B cell (primary cell): ENCODE data around the gene ZNF33A. TPM values are rescaled to one million over a fixed set of nuclear protein-coding genes. Genes with fewer than 3 reads are reported as not detected.

ENCODE experiments used
- ATAC-seq: fragments of 200-7000 bp; cut with Tn5 transposase; one replicate; pipeline ENCODE4 v1.10.0; 2021; ENCODE audit warnings: low read depth, mild to moderate bottlenecking, moderate number of reproducible peaks, moderate library complexity
- CTCF ChIA-PET: fragments of 350-600 bp; sonication (Branson Sonifier 250); formaldehyde crosslinking; loops from one replicate; lab custom pipeline; 2021; ENCODE audit warnings: antibody characterized with exemption, inconsistent platforms; lab: Charles Lee
- POLR2A ChIA-PET: fragments of 350-600 bp; sonication (Branson Sonifier 250); formaldehyde crosslinking; loops from one replicate; lab custom pipeline; 2021; ENCODE audit warnings: antibody characterized with exemption; lab: Charles Lee
- DNase-seq: peaks from one replicate; pipeline ENCODE4 v3.0.0; 2013
- H2AFZ ChIP-seq: 2 replicates; pipeline ENCODE4 v1.6.1; 2012; ENCODE audit warnings: mild to moderate bottlenecking, low read depth, low read length; ENCODE audit not compliant: insufficient read depth, poor library complexity, severe bottlenecking
- H3K27ac ChIP-seq, 2 donors: 1 replicate in 1 of 2; 2 replicates in 1 of 2; pipeline ENCODE4 v1.5.1; 2012 to 2013; ENCODE audit warnings: low read length in 2 of 2, mild to moderate bottlenecking in 2 of 2, moderate library complexity in 1 of 2
- H3K27me3 ChIP-seq, 4 experiments: fragments of 200-600 bp in 1 of 4; sonication (generic) in 1 of 4; replicated peaks in 1 of 4; 1 replicate in 2 of 4; 2 replicates in 2 of 4; pipeline versions ENCODE4 v1.6.1 to v1.7.0; 2013 to 2016; ENCODE audit warnings: low read length in 3 of 4, mild to moderate bottlenecking in 2 of 4, mixed read lengths in 1 of 4, moderate library complexity in 1 of 4; ENCODE audit not compliant: insufficient read depth in 4 of 4, control insufficient read depth in 3 of 4; ENCODE audit errors: control extremely low read depth in 1 of 4
- H3K36me3 ChIP-seq, 2 experiments: replicated peaks in 1 of 2; 1 replicate in 1 of 2; 2 replicates in 1 of 2; pipeline versions ENCODE4 v1.6.1 to v1.7.1; 2013; ENCODE audit warnings: low read length in 1 of 2; ENCODE audit not compliant: insufficient read depth in 2 of 2, control insufficient read depth in 1 of 2; ENCODE audit errors: control extremely low read depth in 1 of 2, extremely low read depth in 1 of 2
- H3K4me1 ChIP-seq, 2 donors: fragments of 200-600 bp in 1 of 2; sonication (generic) in 1 of 2; 1 replicate in 1 of 2; 2 replicates in 1 of 2; pipeline versions ENCODE4 v1.5.1 to v1.6.1; 2013 to 2017; ENCODE audit warnings: low read length in 2 of 2; ENCODE audit not compliant: control insufficient read depth in 2 of 2, insufficient read depth in 2 of 2
- H3K4me2 ChIP-seq: replicated peaks from 2 replicates; pipeline ENCODE3; 2012; ENCODE audit warnings: mild to moderate bottlenecking, low read depth, low read length; ENCODE audit not compliant: poor library complexity, severe bottlenecking
- H3K4me3 ChIP-seq, 5 experiments: fragments of 200-600 bp in 1 of 5; sonication (generic) in 1 of 5; 1 replicate in 3 of 5; 2 replicates in 2 of 5; pipeline versions ENCODE4 v1.5.1 to v1.7.0; 2011 to 2016; ENCODE audit warnings: low read length in 4 of 5, mild to moderate bottlenecking in 4 of 5, low read depth in 2 of 5, control low read depth in 1 of 5, moderate library complexity in 1 of 5; ENCODE audit not compliant: insufficient read depth in 1 of 5; ENCODE audit errors: control extremely low read depth in 1 of 5, extremely low read depth in 1 of 5
- H3K79me2 ChIP-seq: fragments of 200-600 bp; sonication (generic); one replicate; pipeline ENCODE4 v1.6.0; 2016; ENCODE audit warnings: low read length; ENCODE audit not compliant: control insufficient read depth, insufficient read depth
- H3K9ac ChIP-seq: fragments of 200-600 bp; sonication (generic); 2 replicates; pipeline ENCODE4 v1.6.1; 2017; ENCODE audit warnings: mild to moderate bottlenecking, low read length, moderate library complexity
- H3K9me3 ChIP-seq, 3 donors: one replicate each; pipeline versions ENCODE4 v1.6.1 to v1.7.1; 2013; ENCODE audit warnings: low read length in 2 of 3; ENCODE audit not compliant: control insufficient read depth in 2 of 3, insufficient read depth in 1 of 3; ENCODE audit errors: control extremely low read depth in 1 of 3
- H4K20me1 ChIP-seq: 2 replicates; pipeline ENCODE4 v1.6.0; 2012; ENCODE audit warnings: mild to moderate bottlenecking, low read length; ENCODE audit not compliant: insufficient read depth, control insufficient read depth, poor library complexity, severe bottlenecking
- H3K27ac Mint-ChIP-seq: one replicate; pipeline ENCODE4 v1.8.0; 2021; ENCODE audit warnings: mixed read lengths
- H3K27me3 Mint-ChIP-seq: one replicate; pipeline ENCODE4 v1.8.0; 2021; ENCODE audit warnings: mixed read lengths
- H3K4me1 Mint-ChIP-seq: one replicate; pipeline ENCODE4 v1.8.0; 2021; ENCODE audit warnings: mixed read lengths
- H3K4me3 Mint-ChIP-seq: one replicate; pipeline ENCODE4 v1.8.0; 2021; ENCODE audit warnings: mixed read lengths
- H3K9me3 Mint-ChIP-seq: one replicate; pipeline ENCODE4 v1.8.0; 2022; ENCODE audit warnings: mixed read lengths; ENCODE audit not compliant: insufficient read depth
- EZH2 ChIP-seq: IDR thresholded peaks from 2 replicates; pipeline ENCODE4 v1.6.1; 2012; ENCODE audit warnings: borderline replicate concordance, low read depth, mild to moderate bottlenecking, moderate library complexity, low read length; ENCODE audit not compliant: insufficient read depth, poor library complexity, severe bottlenecking
- WGBS: methylation state at CpG from one replicate; pipeline ENCODE4 v1.1.5; 2013; ENCODE audit warnings: missing lambda C conversion rate; ENCODE audit not compliant: insufficient coverage; 5-methylcytosine and 5-hydroxymethylcytosine counted together
- intact Hi-C: fragments of 100-400 bp; cut with micrococcal nuclease; formaldehyde crosslinking; loops from one replicate; pipeline ENCODE4 v1.10.0; 2022
- polyA plus RNA-seq: library from polyadenylated mRNA; depleted of rRNA; stranded (reverse); fragments of >200 nt; gene quantifications from 2 replicates; pipeline ENCODE4 v1.2.3, GENCODE V29; 2012
- total RNA-seq, 2 donors: library from RNA; stranded (reverse); fragments of 120-200 nt in 1 of 2; gene quantifications; 1 replicate in 1 of 2; 2 replicates in 1 of 2; pipeline versions ENCODE4 v1.2.3 to v1.2.4, GENCODE V29; 2013 to 2022
- TF ChIP-seq, protein P1 (sequence below): fragments of 200-600 bp; IDR thresholded peaks from one replicate; pipeline ENCODE4 v1.8.0; 2022; ENCODE audit warnings: antibody characterized with exemption, mild to moderate bottlenecking

Gene ZNF33A
- total and polyA plus RNA-seq, 2 donors (not counting 1 experiment from before 2014, with no cell fraction given) = 20.3 to 86.6 TPM

DNA sequence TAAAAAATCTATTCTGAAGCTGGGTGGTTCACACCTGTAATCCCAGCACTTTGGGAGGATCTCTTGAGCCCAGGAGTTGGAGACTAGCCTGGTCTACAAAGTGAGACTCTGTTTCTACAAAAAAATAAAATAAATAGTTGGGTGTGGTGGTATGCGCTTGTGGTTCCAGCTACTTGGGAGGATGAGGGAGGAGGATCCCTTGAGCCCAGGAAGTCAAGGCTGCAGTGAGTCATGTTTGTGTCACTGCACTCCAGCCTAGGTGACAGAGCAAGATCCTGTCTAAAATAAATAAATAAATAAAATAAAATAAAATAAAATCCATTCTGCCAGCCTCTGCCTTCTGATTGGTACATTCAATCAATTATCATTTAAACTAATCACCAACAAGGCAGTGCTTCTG is 17.5 kb downstream of the ZNF33A start:
- H3K27ac Mint-ChIP-seq = no peak overlapping the region
- no peaks in the 10 kb centered on the region for H3K27me3 Mint-ChIP-seq
- Histone ChIP-seq H3K4me1 (peaks cover 5% of the 10 kb centered on the region in 2 donors), H3K36me3 (peaks cover 12 to 51% of the 10 kb centered on the region in 2 experiments), H2AFZ (no peak overlapping the region), H3K4me2 (no peak overlapping the region), H4K20me1 (no peaks in the 10 kb centered on the region), H3K27ac (no peak overlapping the region), H3K79me2 (peaks cover 41% of the 10 kb centered on the region), H3K27me3 (no peaks in the 10 kb centered on the region), H3K4me3 (no peak overlapping the region), H3K9me3 (peaks cover 0 to 4% (median 3%) of the 10 kb centered on the region in 3 donors), H3K9ac (no peak overlapping the region)
- no CpG with 5 or more reads among the region's 1 CpG for WGBS
- ATAC-seq = no peak
- CTCF ChIA-PET = no interaction called here
- peaks cover 12% of the 10 kb centered on the region for H3K4me1 Mint-ChIP-seq
- H3K4me3 Mint-ChIP-seq = no peak overlapping the region
- no peak for DNase-seq
- intact Hi-C loops = no loop called here
- no peak for TF ChIP-seq EZH2
- TF ChIP-seq, protein P1, sequence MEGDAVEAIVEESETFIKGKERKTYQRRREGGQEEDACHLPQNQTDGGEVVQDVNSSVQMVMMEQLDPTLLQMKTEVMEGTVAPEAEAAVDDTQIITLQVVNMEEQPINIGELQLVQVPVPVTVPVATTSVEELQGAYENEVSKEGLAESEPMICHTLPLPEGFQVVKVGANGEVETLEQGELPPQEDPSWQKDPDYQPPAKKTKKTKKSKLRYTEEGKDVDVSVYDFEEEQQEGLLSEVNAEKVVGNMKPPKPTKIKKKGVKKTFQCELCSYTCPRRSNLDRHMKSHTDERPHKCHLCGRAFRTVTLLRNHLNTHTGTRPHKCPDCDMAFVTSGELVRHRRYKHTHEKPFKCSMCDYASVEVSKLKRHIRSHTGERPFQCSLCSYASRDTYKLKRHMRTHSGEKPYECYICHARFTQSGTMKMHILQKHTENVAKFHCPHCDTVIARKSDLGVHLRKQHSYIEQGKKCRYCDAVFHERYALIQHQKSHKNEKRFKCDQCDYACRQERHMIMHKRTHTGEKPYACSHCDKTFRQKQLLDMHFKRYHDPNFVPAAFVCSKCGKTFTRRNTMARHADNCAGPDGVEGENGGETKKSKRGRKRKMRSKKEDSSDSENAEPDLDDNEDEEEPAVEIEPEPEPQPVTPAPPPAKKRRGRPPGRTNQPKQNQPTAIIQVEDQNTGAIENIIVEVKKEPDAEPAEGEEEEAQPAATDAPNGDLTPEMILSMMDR = no peak
- POLR2A ChIA-PET = no interaction called here
- peaks cover 3% of the 10 kb centered on the region for H3K9me3 Mint-ChIP-seq

DNA sequence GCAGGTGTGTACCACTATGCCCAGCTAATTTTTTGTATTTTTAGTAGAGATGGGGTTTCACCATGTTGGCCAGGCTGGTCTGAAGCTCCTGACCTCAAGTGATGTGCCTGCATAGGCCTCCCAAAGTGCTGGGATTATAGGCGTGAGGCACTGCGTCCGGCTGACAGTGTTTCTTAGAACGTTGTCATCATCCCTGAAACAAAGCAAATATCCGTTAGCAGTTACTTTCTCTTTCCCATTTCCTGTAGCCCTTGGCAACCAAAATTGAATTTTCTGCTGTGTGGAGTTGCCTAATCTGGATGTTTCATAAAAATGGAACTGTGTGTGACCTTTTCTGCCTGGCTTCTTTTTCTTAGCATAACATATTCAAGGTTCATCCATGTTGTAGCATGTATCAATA is 22.4 kb downstream of the ZNF33A start:
- Histone ChIP-seq H2AFZ (no peak overlapping the region), H3K9ac (no peak overlapping the region), H3K4me1 (peaks cover under 1 to 3% of the 10 kb centered on the region in 2 donors), H3K27me3 (no peaks in the 10 kb centered on the region), H3K4me2 (no peak overlapping the region), H3K9me3 (no peaks in the 10 kb centered on the region), H3K79me2 (peaks cover 39% of the 10 kb centered on the region), H4K20me1 (no peaks in the 10 kb centered on the region), H3K27ac (no peak overlapping the region), H3K4me3 (no peak overlapping the region), H3K36me3 (peaks cover 9 to 54% of the 10 kb centered on the region in 2 experiments)
- Mint-ChIP-seq H3K27ac (no peak overlapping the region), H3K27me3 (no peaks in the 10 kb centered on the region), H3K4me3 (no peak overlapping the region), H3K9me3 (no peaks in the 10 kb centered on the region), H3K4me1 (peaks cover 9% of the 10 kb centered on the region)
- WGBS = 95% methylated on average over 4 of the region's 5 CpGs
- DNase-seq = no peak
- intact Hi-C loops = no loop called here
- POLR2A ChIA-PET = no interaction called here
- CTCF ChIA-PET = no interaction called here
- TF ChIP-seq EZH2 = no peak
- TF ChIP-seq, protein P1 = no peak
- ATAC-seq = no peak
